Muscle of leg (tissue), 11 donors: Measurements from ENCODE around the gene SLC13A4. TPM values are rescaled to one million over a fixed set of nuclear protein-coding genes. Genes with fewer than 3 reads are reported as not detected.

ENCODE experiments used
- DNase-seq: peaks from one replicate; pipeline ENCODE4 v3.0.0; 2013
- H3K27ac ChIP-seq: one replicate; pipeline ENCODE4 v1.5.1; 2013; ENCODE audit warnings: mild to moderate bottlenecking, low read length, control low read depth
- H3K27me3 ChIP-seq: one replicate; pipeline ENCODE4 v1.6.1; 2013; ENCODE audit warnings: low read length; ENCODE audit not compliant: control insufficient read depth, insufficient read depth
- H3K36me3 ChIP-seq: one replicate; pipeline ENCODE4 v1.6.1; 2013; ENCODE audit warnings: low read length; ENCODE audit not compliant: control insufficient read depth, insufficient read depth
- H3K4me1 ChIP-seq: one replicate; pipeline ENCODE4 v1.6.1; 2013; ENCODE audit warnings: low read length; ENCODE audit not compliant: control insufficient read depth, insufficient read depth
- H3K4me3 ChIP-seq: one replicate; pipeline ENCODE4 v1.5.1; 2013; ENCODE audit warnings: low read length, control low read depth
- H3K9me3 ChIP-seq: replicated peaks from 2 replicates; pipeline ENCODE4 v1.6.1; 2013; ENCODE audit warnings: low read depth, low read length; ENCODE audit not compliant: control insufficient read depth
- WGBS: methylation state at CpG from one replicate; pipeline ENCODE4 v1.1.5; 2013; ENCODE audit warnings: missing lambda C conversion rate; ENCODE audit not compliant: insufficient coverage; 5-methylcytosine and 5-hydroxymethylcytosine counted together
- polyA plus RNA-seq, 8 donors: library from polyadenylated mRNA; unstranded; fragments of 120-200 nt; gene quantifications; one replicate each; pipeline versions ENCODE4 v1.2.1 to v1.2.3, GENCODE V29; 2013; ENCODE audit warnings: inconsistent platforms in 1 of 8, low replicate concordance in 1 of 8; ENCODE audit not compliant: insufficient read length in 8 of 8, insufficient read depth in 1 of 8
- total RNA-seq: library from RNA; stranded (reverse); fragments of 120-200 nt; gene quantifications from one replicate; pipeline ENCODE4 v1.2.4, GENCODE V29; 2013

Gene SLC13A4
- total and polyA plus RNA-seq, 9 donors: 0.09 to 4.2 (median 1.9) TPM

- peaks cover 28% of the 10 kb centered on the region for H3K27me3 ChIP-seq
- H3K27ac ChIP-seq: no peak overlapping the region
- peaks cover 4% of the 10 kb centered on the region for H3K4me1 ChIP-seq
- H3K9me3 ChIP-seq: no peaks in the 10 kb centered on the region
- H3K36me3 ChIP-seq: no peaks in the 10 kb centered on the region
- WGBS: 40% methylated on average over 1 of the region's 2 CpGs
- no peak overlapping the region for H3K4me3 ChIP-seq
- no peak for DNase-seq
These were observed 8.3 kb downstream of the SLC13A4 start for GRCh38 chr7:135719688-135720087.

DNA sequence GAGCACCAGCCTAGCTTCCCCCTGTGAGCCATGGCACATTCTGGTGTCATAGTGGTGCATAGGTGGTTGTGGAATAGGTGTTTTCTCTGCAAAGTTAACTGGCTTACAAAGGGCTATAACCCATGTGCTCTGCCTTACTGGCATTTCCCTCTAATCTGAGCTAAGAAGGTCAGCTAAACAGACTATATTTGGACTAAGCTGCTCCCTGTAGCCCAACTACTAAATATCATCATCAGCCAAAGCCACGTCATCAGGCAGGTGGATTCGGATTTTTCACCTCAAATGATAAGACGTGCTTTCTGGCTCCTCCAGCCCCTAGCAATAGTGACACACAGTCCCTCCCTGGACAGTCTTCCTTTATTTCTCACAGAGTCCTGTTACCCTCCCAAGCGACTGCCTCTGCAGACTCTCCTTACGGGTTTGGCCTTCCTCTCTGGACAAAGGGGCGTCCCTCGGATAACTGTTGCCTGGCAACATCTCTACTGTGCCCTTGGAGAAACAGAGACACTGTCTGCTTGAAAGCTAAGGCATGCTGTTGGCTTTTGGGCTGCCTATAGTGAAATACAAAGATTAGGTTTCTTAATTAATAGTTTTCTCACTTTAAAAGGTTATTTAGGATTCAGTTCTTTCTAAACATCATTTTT is 9.1 kb downstream of the SLC13A4 start:
- H3K9me3 ChIP-seq: no peaks in the 10 kb centered on the region
- 30% methylated on average over 4 of the region's 7 CpGs for WGBS
- peaks cover 4% of the 10 kb centered on the region for H3K4me1 ChIP-seq
- H3K27me3 ChIP-seq: peaks cover 35% of the 10 kb centered on the region
- no peak overlapping the region for H3K27ac ChIP-seq
- H3K4me3 ChIP-seq: no peak overlapping the region
- H3K36me3 ChIP-seq: no peaks in the 10 kb centered on the region
- DNase-seq: no peak

DNA sequence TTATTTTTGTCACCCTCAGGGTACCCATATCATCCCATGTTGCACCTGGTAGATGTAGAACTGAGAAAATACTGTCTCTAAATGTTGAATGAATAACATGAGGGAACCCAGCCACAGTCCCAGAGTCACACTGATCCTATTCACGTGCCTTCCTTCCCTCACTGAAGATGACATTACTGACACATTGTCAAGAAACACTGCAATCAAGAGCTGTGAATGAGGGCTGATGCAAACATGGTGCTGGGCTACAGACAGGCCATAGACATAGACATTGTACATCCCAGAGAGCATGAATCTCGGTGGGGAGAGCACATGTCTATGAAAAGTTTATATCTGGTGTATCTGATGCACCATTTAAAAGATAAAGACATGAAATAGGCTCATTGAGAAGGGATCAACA is 9.8 kb downstream of the SLC13A4 start:
- H3K9me3 ChIP-seq: no peaks in the 10 kb centered on the region
- H3K27ac ChIP-seq: no peak overlapping the region
- H3K27me3 ChIP-seq: peaks cover 38% of the 10 kb centered on the region
- no peaks in the 10 kb centered on the region for H3K36me3 ChIP-seq
- H3K4me3 ChIP-seq: no peak overlapping the region
- H3K4me1 ChIP-seq: peaks cover 4% of the 10 kb centered on the region
- WGBS: 100% methylated on average over 1 of the region's 2 CpGs
- no peak for DNase-seq

GRCh38 chr7:135717693-135718092 is 10.3 kb downstream of the SLC13A4 start:
- no peak for DNase-seq
- H3K27ac ChIP-seq: no peak overlapping the region
- no peak overlapping the region for H3K4me3 ChIP-seq
- H3K4me1 ChIP-seq: peaks cover 4% of the 10 kb centered on the region
- H3K9me3 ChIP-seq: no peaks in the 10 kb centered on the region
- 71% methylated on average over 1 of the region's 3 CpGs for WGBS
- H3K27me3 ChIP-seq: peaks cover 37% of the 10 kb centered on the region
- no peaks in the 10 kb centered on the region for H3K36me3 ChIP-seq

DNA sequence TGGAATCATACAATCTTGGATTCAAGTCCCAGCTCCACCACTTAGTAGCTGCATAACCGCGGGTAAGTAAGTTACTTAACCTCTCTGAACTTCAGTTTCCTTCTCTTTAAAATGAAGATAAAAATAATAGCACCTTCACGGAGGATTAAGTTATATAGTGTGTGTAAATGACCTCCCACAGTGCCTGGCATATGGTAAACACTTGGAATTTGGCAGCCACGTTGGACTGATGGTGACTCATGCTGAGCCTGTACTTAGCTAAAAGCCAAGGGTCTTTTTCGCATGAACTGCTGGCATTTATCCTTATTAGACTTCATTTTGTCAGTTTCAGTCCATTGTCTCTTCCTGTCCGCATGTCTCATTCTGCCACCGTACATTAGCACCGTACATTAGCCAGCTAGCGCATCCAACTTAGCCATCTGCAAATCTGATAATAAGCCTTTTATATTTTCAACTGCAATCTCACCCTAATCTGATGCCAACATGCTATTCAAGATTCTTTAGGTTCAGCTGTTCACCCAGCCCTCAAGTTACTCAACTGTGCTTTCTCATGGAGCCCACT is 11.2 kb downstream of the SLC13A4 start:
- DNase-seq: peak; percentile 71
- H3K9me3 ChIP-seq: no peaks in the 10 kb centered on the region
- no peak overlapping the region for H3K27ac ChIP-seq
- 62% methylated on average over 6 of the region's 9 CpGs for WGBS
- peaks cover 4% of the 10 kb centered on the region for H3K4me1 ChIP-seq
- peaks cover 41% of the 10 kb centered on the region for H3K27me3 ChIP-seq
- H3K36me3 ChIP-seq: no peaks in the 10 kb centered on the region
- no peak overlapping the region for H3K4me3 ChIP-seq

- no CpG with 5 or more reads among the region's 1 CpG for WGBS
- DNase-seq: no peak
- H3K9me3 ChIP-seq: no peaks in the 10 kb centered on the region
- no peak overlapping the region for H3K4me3 ChIP-seq
- H3K36me3 ChIP-seq: no peaks in the 10 kb centered on the region
- H3K27ac ChIP-seq: no peak overlapping the region
- peaks cover 4% of the 10 kb centered on the region for H3K4me1 ChIP-seq
- peaks cover 42% of the 10 kb centered on the region for H3K27me3 ChIP-seq
These were observed 12.3 kb downstream of the SLC13A4 start for GRCh38 chr7:135715673-135716072.

GRCh38 chr7:135715055-135715522 is 12.9 kb downstream of the SLC13A4 start:
- no peak for DNase-seq
- no peak overlapping the region for H3K27ac ChIP-seq
- H3K36me3 ChIP-seq: no peaks in the 10 kb centered on the region
- no peaks in the 10 kb centered on the region for H3K9me3 ChIP-seq
- WGBS: 95% methylated on average over 4 of the region's 5 CpGs
- H3K4me3 ChIP-seq: no peak overlapping the region
- H3K27me3 ChIP-seq: peaks cover 41% of the 10 kb centered on the region
- peaks cover 4% of the 10 kb centered on the region for H3K4me1 ChIP-seq

GRCh38 chr7:135714534-135715009 is 13.4 kb downstream of the SLC13A4 start:
- Histone ChIP-seq H3K27ac (no peak overlapping the region), H3K36me3 (no peaks in the 10 kb centered on the region), H3K4me3 (no peak overlapping the region), H3K4me1 (peaks cover 4% of the 10 kb centered on the region), H3K9me3 (no peaks in the 10 kb centered on the region), H3K27me3 (peaks cover 41% of the 10 kb centered on the region)
- no peak for DNase-seq
- WGBS: 66% methylated on average over 19 of the region's 20 CpGs

DNA sequence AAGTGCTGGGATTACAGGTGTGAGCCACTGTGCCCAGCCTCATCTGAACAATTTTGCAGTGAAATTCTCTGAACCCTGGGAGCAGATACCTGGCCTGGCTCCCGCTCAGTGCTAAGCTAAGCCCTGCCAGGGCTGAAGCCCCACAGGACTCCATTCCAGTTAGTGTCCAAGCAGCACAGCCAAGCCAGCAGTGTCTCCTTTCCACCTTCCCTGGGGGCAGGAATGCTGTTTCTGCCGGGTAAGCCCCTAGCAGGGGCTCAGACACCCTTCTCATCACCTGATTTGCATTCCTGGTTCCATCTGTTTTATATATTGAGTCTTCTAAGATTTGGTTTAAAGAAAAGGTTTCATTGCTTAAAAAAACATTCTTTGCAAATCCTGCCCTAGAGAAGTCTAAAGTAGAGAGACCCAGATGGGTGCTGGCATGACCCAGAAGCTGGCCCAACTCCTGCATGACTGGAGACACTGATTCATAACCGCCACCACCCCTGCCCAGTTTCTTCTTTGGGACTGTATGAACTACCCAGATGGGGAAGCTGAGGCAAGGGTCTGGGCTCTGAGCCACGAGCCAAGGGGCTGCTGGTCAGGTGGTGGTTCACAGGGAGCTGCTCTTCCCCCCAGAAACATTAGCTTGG is 14.0 kb downstream of the SLC13A4 start:
- 59% methylated on average over 2 of the region's 4 CpGs for WGBS
- Histone ChIP-seq H3K9me3 (no peaks in the 10 kb centered on the region), H3K4me1 (peaks cover 4% of the 10 kb centered on the region), H3K4me3 (no peak overlapping the region), H3K27ac (no peak overlapping the region), H3K27me3 (peaks cover 39% of the 10 kb centered on the region), H3K36me3 (no peaks in the 10 kb centered on the region)
- DNase-seq: no peak

DNA sequence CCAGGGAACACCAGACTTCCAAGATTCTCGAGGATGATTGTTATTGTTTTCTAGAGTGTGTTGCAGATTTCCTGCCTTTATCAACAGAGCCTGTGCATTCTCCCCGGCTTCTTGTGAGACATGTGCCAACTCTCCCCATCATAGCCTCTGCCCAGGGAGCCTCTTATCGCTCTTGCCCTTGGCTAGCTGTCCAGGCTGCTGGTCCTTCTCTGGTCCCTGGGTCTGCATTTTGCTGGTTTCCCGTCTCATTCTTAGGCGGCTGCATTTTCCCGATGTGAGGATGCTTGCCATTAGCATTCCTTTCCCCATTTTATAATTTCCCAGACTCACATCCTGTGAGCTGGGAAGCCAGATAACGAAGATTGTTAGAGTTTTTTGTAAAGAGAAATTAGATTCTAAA is 15.2 kb downstream of the SLC13A4 start:
- WGBS: 35% methylated on average over 2 of the region's 7 CpGs
- Histone ChIP-seq H3K4me1 (peaks cover 3% of the 10 kb centered on the region), H3K36me3 (no peaks in the 10 kb centered on the region), H3K27me3 (peaks cover 37% of the 10 kb centered on the region), H3K9me3 (no peaks in the 10 kb centered on the region), H3K27ac (no peak overlapping the region), H3K4me3 (no peak overlapping the region)
- no peak for DNase-seq
